HepG2 (cell line): ENCODE data around the gene ZDHHC18. TPM values are rescaled to one million over a fixed set of nuclear protein-coding genes. Genes with fewer than 3 reads are reported as not detected.

Experiments used
- ADNP ChIP-seq: sonication (generic); formaldehyde crosslinking; IDR thresholded peaks from 2 replicates; pipeline ENCODE4 v1.4.0; 2020; ENCODE audit warnings: missing genetic modification reagents
- CHD4 ChIP-seq: fragments of 200-600 bp; sonication (generic); IDR thresholded peaks from 2 replicates; pipeline ENCODE4 v1.7.0; 2017; ENCODE audit warnings: mild to moderate bottlenecking, low read length, borderline replicate concordance
- HCFC1 ChIP-seq: fragments of 150-350 bp; IDR thresholded peaks from 2 replicates; pipeline ENCODE4 v1.6.1; 2014; ENCODE audit warnings: low read depth, low read length
- KLF6 ChIP-seq: IDR thresholded peaks from 2 replicates; pipeline ENCODE4 v1.8.0; 2016; ENCODE audit warnings: missing biosample characterization, missing genetic modification reagents
- MAFK ChIP-seq, 2 experiments: IDR thresholded peaks in 1 of 2; conservative IDR thresholded peaks in 1 of 2; 2 replicates each; pipeline ENCODE4 v1.6.1; 2011; ENCODE audit warnings: improper control_type of control experiment in 2 of 2, low read length in 2 of 2
- POLR2G ChIP-seq: fragments of 200-400 bp; formaldehyde crosslinking; IDR thresholded peaks from 2 replicates; pipeline ENCODE4 v1.6.1; 2018; ENCODE audit warnings: mild to moderate bottlenecking, low read depth, low read length, moderate library complexity
- RBM22 ChIP-seq: fragments of 200-400 bp; formaldehyde crosslinking; optimal IDR thresholded peaks from 2 replicates; pipeline ENCODE3; 2017; ENCODE audit warnings: mild to moderate bottlenecking, low read length, moderate library complexity
- SMC3 ChIP-seq: IDR thresholded peaks from 2 replicates; pipeline ENCODE4 v1.6.1; 2011; ENCODE audit warnings: low read length, improper control_type of control experiment
- SRF ChIP-seq: IDR thresholded peaks from 2 replicates; pipeline ENCODE4 v1.6.1; 2011; ENCODE audit warnings: mild to moderate bottlenecking, low read depth, low read length, moderate library complexity
- TOPORS ChIP-seq: sonication (generic); formaldehyde crosslinking; IDR thresholded peaks from 2 replicates; pipeline ENCODE4 v1.8.0; 2023; ENCODE audit warnings: mild to moderate bottlenecking, missing genetic modification reagents
- ZNF550 ChIP-seq: sonication (generic); formaldehyde crosslinking; IDR thresholded peaks from 2 replicates; pipeline ENCODE4 v1.4.0; 2020; ENCODE audit warnings: mild to moderate bottlenecking, missing genetic modification reagents, borderline replicate concordance
- polyA plus RNA-seq, 8 experiments: library from polyadenylated mRNA; depleted of rRNA in 3 of 8; stranded (reverse) in 7 of 8; unstranded in 1 of 8; fragments of >200 nt; fragmentation: Illumina TruSeq in 4 of 8; extraction: Trizol in 4 of 8; gene quantifications; 2 replicates each; pipeline versions ENCODE4 v1.2.1 to v1.2.3, GENCODE V29; 2011 to 2016; ENCODE audit warnings: low read depth in 4 of 8, missing spikeins in 1 of 8, mixed read lengths in 1 of 8; ENCODE audit not compliant: insufficient read depth in 1 of 8
- total RNA-seq, 5 experiments: library from RNA; depleted of rRNA; stranded (reverse); fragments of >200 nt; fragmentation: Illumina TruSeq; extraction: Trizol; gene quantifications; 2 replicates each; pipeline ENCODE4 v1.2.3, GENCODE V29; 2016; ENCODE audit warnings: low read depth in 1 of 5
- TF ChIP-seq, protein P1 (sequence below): sonication (generic); formaldehyde crosslinking; IDR thresholded peaks from 2 replicates; pipeline ENCODE4 v1.8.1; 2023; ENCODE audit warnings: missing genetic modification reagents, inconsistent platforms, borderline replicate concordance
- TF ChIP-seq, protein P2 (sequence below): sonication (generic); formaldehyde crosslinking; IDR thresholded peaks from 2 replicates; pipeline ENCODE4 v1.4.0; 2020; ENCODE audit warnings: mild to moderate bottlenecking, missing genetic modification reagents, borderline replicate concordance
- TF ChIP-seq, protein P3 (sequence below): sonication (generic); formaldehyde crosslinking; IDR thresholded peaks from 2 replicates; pipeline ENCODE4 v1.8.1; 2023; ENCODE audit warnings: mild to moderate bottlenecking, missing genetic modification reagents
- TF ChIP-seq, protein P4 (sequence below): sonication (generic); formaldehyde crosslinking; IDR thresholded peaks from 2 replicates; pipeline ENCODE4 v1.5.0; 2020; ENCODE audit warnings: mild to moderate bottlenecking, missing genetic modification reagents, borderline replicate concordance
- TF ChIP-seq, protein P5 (sequence below): sonication (generic); formaldehyde crosslinking; IDR thresholded peaks from 2 replicates; pipeline ENCODE4 v1.5.0; 2020; ENCODE audit warnings: mild to moderate bottlenecking, missing genetic modification reagents, moderate library complexity

Gene ZDHHC18
- total and polyA plus RNA-seq, 2 of the 13 experiments (the other 11 are each of a cell fraction or from before 2014, with no cell fraction given) = 13.2 to 35.3 TPM

DNA sequence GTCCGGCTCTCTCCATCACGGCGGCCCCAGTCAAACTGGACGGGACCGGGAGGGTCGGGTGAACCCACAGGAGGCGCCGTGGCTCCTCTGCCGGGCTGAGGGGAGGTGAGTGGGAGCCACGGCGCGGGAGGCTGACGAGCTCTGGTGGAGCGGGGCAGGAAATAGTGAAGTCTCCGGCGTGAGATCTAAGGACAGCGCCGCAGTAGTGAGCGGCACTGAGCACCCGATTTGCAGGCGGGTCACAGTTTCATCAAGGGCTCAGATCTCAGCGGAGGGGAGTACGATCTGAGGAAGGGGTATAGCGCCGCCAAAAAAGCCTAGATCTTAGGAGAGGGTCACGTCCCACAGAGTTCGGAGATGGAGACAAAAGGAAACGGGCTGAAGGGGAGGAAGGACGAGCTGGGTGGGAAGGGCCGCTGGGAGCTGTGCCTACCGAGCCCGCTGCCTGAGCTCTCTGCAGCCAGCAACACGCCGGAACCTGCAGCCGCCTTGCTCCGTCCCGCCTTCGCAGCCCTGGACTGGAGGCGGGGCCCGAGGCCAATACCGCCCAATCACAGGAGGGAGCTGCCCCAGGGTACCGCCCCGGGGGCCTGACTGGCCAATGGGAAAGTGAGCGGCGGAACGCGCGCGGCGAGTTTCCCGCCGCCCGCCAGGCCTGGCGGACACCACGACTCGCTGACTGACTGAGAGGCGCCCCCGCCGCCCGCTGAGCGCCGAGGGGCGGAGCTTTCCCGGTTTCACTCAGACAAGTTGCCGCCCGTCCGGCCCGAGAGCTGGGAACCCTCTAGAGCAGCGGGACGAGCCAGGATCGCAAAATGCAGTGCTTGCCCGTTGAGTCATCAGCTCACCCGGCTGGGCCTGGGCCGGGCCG is 38.4 kb downstream of the ZDHHC18 start (continued):
- TF ChIP-seq SRF (no peak), ADNP (CRISPR knock-in tag) (no peak), CHD4 (no peak), KLF6 (CRISPR knock-in tag) (no peak), MAFK (conservative IDR thresholded peaks at IDR 0.05 in 1 of 2, IDR thresholded peaks at IDR 0.05 in 1 of 2; ENCODE audit: low read length in 2 of 2) (no peak), ZNF550 (CRISPR knock-in tag) (no peak), HCFC1 (no peak), TOPORS (CRISPR knock-in tag) (no peak), POLR2G (peak; percentile 93), SMC3 (no peak), RBM22 (no peak)
- TF ChIP-seq, protein P1, sequence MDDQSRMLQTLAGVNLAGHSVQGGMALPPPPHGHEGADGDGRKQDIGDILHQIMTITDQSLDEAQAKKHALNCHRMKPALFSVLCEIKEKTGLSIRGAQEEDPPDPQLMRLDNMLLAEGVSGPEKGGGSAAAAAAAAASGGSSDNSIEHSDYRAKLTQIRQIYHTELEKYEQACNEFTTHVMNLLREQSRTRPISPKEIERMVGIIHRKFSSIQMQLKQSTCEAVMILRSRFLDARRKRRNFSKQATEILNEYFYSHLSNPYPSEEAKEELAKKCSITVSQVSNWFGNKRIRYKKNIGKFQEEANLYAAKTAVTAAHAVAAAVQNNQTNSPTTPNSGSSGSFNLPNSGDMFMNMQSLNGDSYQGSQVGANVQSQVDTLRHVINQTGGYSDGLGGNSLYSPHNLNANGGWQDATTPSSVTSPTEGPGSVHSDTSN (CRISPR knock-in tag) = no peak
- TF ChIP-seq, protein P2, sequence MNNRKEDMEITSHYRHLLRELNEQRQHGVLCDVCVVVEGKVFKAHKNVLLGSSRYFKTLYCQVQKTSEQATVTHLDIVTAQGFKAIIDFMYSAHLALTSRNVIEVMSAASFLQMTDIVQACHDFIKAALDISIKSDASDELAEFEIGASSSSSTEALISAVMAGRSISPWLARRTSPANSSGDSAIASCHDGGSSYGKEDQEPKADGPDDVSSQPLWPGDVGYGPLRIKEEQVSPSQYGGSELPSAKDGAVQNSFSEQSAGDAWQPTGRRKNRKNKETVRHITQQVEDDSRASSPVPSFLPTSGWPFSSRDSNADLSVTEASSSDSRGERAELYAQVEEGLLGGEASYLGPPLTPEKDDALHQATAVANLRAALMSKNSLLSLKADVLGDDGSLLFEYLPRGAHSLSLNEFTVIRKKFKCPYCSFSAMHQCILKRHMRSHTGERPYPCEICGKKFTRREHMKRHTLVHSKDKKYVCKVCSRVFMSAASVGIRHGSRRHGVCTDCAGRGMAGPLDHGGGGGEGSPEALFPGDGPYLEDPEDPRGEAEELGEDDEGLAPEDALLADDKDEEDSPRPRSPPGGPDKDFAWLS (CRISPR knock-in tag) = no peak
- TF ChIP-seq, protein P3, sequence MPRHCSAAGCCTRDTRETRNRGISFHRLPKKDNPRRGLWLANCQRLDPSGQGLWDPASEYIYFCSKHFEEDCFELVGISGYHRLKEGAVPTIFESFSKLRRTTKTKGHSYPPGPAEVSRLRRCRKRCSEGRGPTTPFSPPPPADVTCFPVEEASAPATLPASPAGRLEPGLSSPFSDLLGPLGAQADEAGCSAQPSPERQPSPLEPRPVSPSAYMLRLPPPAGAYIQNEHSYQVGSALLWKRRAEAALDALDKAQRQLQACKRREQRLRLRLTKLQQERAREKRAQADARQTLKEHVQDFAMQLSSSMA = no peak
- TF ChIP-seq, protein P4, sequence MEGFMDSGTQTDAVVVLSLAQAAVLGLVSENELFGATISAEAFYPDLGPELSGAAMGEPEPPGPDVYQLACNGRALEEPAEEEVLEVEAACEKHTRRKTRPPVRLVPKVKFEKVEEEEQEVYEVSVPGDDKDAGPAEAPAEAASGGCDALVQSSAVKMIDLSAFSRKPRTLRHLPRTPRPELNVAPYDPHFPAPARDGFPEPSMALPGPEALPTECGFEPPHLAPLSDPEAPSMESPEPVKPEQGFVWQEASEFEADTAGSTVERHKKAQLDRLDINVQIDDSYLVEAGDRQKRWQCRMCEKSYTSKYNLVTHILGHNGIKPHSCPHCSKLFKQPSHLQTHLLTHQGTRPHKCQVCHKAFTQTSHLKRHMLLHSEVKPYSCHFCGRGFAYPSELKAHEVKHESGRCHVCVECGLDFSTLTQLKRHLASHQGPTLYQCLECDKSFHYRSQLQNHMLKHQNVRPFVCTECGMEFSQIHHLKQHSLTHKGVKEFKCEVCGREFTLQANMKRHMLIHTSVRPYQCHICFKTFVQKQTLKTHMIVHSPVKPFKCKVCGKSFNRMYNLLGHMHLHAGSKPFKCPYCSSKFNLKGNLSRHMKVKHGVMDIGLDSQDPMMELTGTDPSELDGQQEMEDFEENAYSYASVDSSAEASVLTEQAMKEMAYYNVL (CRISPR knock-in tag) = no peak
- TF ChIP-seq, protein P5, sequence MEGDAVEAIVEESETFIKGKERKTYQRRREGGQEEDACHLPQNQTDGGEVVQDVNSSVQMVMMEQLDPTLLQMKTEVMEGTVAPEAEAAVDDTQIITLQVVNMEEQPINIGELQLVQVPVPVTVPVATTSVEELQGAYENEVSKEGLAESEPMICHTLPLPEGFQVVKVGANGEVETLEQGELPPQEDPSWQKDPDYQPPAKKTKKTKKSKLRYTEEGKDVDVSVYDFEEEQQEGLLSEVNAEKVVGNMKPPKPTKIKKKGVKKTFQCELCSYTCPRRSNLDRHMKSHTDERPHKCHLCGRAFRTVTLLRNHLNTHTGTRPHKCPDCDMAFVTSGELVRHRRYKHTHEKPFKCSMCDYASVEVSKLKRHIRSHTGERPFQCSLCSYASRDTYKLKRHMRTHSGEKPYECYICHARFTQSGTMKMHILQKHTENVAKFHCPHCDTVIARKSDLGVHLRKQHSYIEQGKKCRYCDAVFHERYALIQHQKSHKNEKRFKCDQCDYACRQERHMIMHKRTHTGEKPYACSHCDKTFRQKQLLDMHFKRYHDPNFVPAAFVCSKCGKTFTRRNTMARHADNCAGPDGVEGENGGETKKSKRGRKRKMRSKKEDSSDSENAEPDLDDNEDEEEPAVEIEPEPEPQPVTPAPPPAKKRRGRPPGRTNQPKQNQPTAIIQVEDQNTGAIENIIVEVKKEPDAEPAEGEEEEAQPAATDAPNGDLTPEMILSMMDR (CRISPR knock-in tag) = no peak; the same call in 1 of the 2 replicates
